ENCODE results near the gene CFAP58. TPM values are rescaled to one million over a fixed set of nuclear protein-coding genes. Genes with fewer than 3 reads are reported as not detected.

The CFAP58 gene
- total RNA-seq, 2 donors from 2014 or later = 0.05 to 1.9 TPM

DNA sequence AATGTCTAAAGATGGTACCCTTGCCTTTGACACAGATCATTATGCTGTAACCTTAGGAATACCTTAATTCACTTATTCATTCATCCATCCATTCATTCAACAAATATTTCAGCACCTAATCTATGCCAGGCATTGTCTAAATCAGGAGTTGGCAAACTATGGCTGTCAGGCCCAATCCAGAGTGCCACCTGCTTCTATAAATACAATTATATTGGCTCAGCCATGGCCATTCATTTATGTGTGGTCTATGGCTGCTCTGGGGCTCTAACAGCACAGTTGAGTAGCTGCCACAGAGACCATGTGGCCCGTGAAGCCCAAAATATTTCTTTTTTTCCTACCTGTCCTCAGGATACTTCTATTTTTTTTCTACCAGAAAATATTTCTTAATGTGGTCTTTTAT, 9.4 kb upstream of the CFAP58 start:
- TF ChIP-seq POLR2AphosphoS5 (IDR thresholded peaks at IDR 0.05) (no peak), POLR2A (IDR thresholded peaks at IDR 0.05) (no peak)
- TF ChIP-seq, protein P1, sequence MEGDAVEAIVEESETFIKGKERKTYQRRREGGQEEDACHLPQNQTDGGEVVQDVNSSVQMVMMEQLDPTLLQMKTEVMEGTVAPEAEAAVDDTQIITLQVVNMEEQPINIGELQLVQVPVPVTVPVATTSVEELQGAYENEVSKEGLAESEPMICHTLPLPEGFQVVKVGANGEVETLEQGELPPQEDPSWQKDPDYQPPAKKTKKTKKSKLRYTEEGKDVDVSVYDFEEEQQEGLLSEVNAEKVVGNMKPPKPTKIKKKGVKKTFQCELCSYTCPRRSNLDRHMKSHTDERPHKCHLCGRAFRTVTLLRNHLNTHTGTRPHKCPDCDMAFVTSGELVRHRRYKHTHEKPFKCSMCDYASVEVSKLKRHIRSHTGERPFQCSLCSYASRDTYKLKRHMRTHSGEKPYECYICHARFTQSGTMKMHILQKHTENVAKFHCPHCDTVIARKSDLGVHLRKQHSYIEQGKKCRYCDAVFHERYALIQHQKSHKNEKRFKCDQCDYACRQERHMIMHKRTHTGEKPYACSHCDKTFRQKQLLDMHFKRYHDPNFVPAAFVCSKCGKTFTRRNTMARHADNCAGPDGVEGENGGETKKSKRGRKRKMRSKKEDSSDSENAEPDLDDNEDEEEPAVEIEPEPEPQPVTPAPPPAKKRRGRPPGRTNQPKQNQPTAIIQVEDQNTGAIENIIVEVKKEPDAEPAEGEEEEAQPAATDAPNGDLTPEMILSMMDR (IDR thresholded peaks at IDR 0.05) = no peak
- Histone ChIP-seq H3K27ac (no peak overlapping the region), H3K36me3 (no peaks in the 10 kb centered on the region), H3K4me3 (no peak overlapping the region), H3K9me3 (no peaks in the 10 kb centered on the region), H3K27me3 (replicated peaks; ENCODE audit: insufficient read depth) (no peaks in the 10 kb centered on the region), H3K4me1 (replicated peaks) (peaks cover 4% of the 10 kb centered on the region)
- 85% methylated on average over 1 of the region's 1 CpG for WGBS
- no peak for DNase-seq (ENCODE audit: low spot score)
- intact Hi-C loops (cut with DNase I) = no loop called here

- intact Hi-C loops (cut with DNase I) = no loop called here
- TF ChIP-seq POLR2AphosphoS5 (IDR thresholded peaks at IDR 0.05) = no peak
- TF ChIP-seq, protein P1 (IDR thresholded peaks at IDR 0.05) = no peak
- TF ChIP-seq POLR2A (IDR thresholded peaks at IDR 0.05) = no peak
- peaks cover 1% of the 10 kb centered on the region for H3K4me1 ChIP-seq (replicated peaks)
- no peaks in the 10 kb centered on the region for H3K36me3 ChIP-seq
- DNase-seq (ENCODE audit: low spot score) = no peak
- no peak overlapping the region for H3K4me3 ChIP-seq
- no peak overlapping the region for H3K27ac ChIP-seq
- H3K27me3 ChIP-seq (replicated peaks; ENCODE audit: insufficient read depth) = no peaks in the 10 kb centered on the region
- H3K9me3 ChIP-seq = no peaks in the 10 kb centered on the region
These were observed 8.1 kb upstream of the CFAP58 start for GRCh38 chr10:104345515-104345914.

DNA sequence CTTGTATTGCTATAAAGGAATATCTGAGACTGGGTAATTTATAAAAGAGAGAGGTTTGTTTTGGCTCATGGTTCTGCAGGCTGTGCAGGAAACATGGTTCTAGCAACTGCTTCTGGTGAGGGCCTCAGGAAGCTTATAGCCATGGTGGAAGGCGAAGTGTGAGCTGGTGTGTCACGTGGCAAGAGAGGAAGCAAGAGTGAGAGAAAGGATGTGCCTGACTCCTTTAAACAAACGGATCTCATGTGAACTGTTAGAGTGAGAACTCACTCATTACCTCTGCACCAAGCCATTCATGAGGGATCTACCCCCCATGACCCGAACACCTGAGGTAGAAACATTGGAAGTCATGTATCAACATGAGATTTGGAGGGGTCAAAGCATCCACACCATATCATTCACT, 7.7 kb upstream of the CFAP58 start:
- no peaks in the 10 kb centered on the region for H3K36me3 ChIP-seq
- no peak overlapping the region for H3K27ac ChIP-seq
- no peak for DNase-seq (ENCODE audit: low spot score)
- intact Hi-C loops (cut with DNase I) = no loop called here
- WGBS = 67% methylated on average over 4 of the region's 4 CpGs
- H3K9me3 ChIP-seq = no peaks in the 10 kb centered on the region
- no peak for TF ChIP-seq POLR2AphosphoS5 (IDR thresholded peaks at IDR 0.05)
- no peaks in the 10 kb centered on the region for H3K27me3 ChIP-seq (replicated peaks; ENCODE audit: insufficient read depth)
- H3K4me3 ChIP-seq = no peak overlapping the region
- H3K4me1 ChIP-seq (replicated peaks) = no peaks in the 10 kb centered on the region

GRCh38 chr10:104347295-104348045, 6.2 kb upstream of the CFAP58 start:
- intact Hi-C loops (cut with DNase I) = no loop called here
- H3K36me3 ChIP-seq = no peaks in the 10 kb centered on the region
- 65% methylated on average over 4 of the region's 4 CpGs for WGBS

GRCh38 chr10:104348601-104349000, 5.0 kb upstream of the CFAP58 start:
- Histone ChIP-seq H3K9me3 (no peaks in the 10 kb centered on the region), H3K27ac (no peak overlapping the region), H3K27me3 (replicated peaks; ENCODE audit: insufficient read depth) (no peaks in the 10 kb centered on the region), H3K36me3 (no peaks in the 10 kb centered on the region), H3K4me3 (no peak overlapping the region), H3K4me1 (replicated peaks) (no peaks in the 10 kb centered on the region)
- 93% methylated on average over 2 of the region's 2 CpGs for WGBS
- no peak for DNase-seq (ENCODE audit: low spot score)
- TF ChIP-seq POLR2AphosphoS5 (IDR thresholded peaks at IDR 0.05) (no peak), POLR2A (IDR thresholded peaks at IDR 0.05) (no peak)
- TF ChIP-seq, protein P1 (IDR thresholded peaks at IDR 0.05) = no peak
- intact Hi-C loops (cut with DNase I) = no loop called here

More at GRCh38 chr10:104347295-104348045, 6.2 kb upstream of the CFAP58 start:
- no peaks in the 10 kb centered on the region for H3K27me3 ChIP-seq (replicated peaks; ENCODE audit: insufficient read depth)
- no peak overlapping the region for H3K4me3 ChIP-seq
- H3K27ac ChIP-seq = no peak overlapping the region
- H3K4me1 ChIP-seq (replicated peaks) = no peaks in the 10 kb centered on the region
- TF ChIP-seq POLR2AphosphoS5 (IDR thresholded peaks at IDR 0.05) (no peak), POLR2A (IDR thresholded peaks at IDR 0.05) (no peak)
- TF ChIP-seq, protein P1 (IDR thresholded peaks at IDR 0.05) = no peak
- no peaks in the 10 kb centered on the region for H3K9me3 ChIP-seq
- DNase-seq (ENCODE audit: low spot score) = no peak

Measured in prostate gland (tissue), 2 donors.